Measurements from ENCODE around the gene KCTD21. TPM values are rescaled to one million over a fixed set of nuclear protein-coding genes. Genes with fewer than 3 reads are reported as not detected.
"Not testable (repeated sequence)": the region's sequence is repeated elsewhere in the genome, so short reads cannot be mapped to it uniquely, and the experiment has no call there.

Gene KCTD21
- total RNA-seq, 1 donor from 2014 or later, result 8.4 TPM

DNA sequence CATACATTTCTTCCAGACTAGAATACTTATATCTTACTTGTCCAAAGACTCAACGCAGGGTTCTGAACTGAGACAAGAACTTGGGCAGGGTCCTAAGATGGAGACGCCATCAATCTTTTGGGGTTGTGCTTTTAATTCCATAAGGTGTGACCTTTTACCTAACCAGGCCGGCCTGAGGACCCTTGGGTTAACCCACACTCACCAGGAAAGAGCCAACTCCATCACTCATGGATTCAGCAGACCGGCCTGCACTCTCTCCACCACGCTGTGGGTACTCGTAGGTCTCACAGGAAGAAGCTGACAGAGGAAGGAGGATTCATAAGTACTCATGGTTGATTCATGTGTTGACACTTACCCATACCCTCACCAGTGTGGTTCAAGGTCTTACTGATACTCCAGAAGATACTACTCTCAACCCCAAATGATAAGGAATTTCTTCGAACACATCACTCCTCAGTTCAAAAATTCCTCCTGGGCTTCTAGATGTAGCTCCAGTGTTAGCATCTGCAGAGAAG lies 36.5 kb upstream of the KCTD21 start:
- peaks cover 26% of the 10 kb centered on the region for H3K36me3 Mint-ChIP-seq (ENCODE audit: low read depth)
- H3K4me3 Mint-ChIP-seq, result no peak overlapping the region
- H3K4me1 Mint-ChIP-seq, result no peaks in the 10 kb centered on the region
- DNase-seq (ENCODE audit: low read depth, low spot score), result no peak
- H3K9me3 Mint-ChIP-seq, result no peaks in the 10 kb centered on the region
- no peak for TF ChIP-seq CTCF (conservative IDR thresholded peaks at IDR 0.05)
- H3K27ac Mint-ChIP-seq (ENCODE audit: unreplicated experiment), result peak overlapping the region; percentile 8
- no peaks in the 10 kb centered on the region for H3K27me3 Mint-ChIP-seq (ENCODE audit: low read depth)

GRCh38 chr11:78224506-78224905 lies 36.1 kb upstream of the KCTD21 start:
- no peak for DNase-seq (ENCODE audit: low read depth, low spot score)
- H3K4me1 Mint-ChIP-seq, result no peaks in the 10 kb centered on the region
- H3K9me3 Mint-ChIP-seq, result no peaks in the 10 kb centered on the region
- no peaks in the 10 kb centered on the region for H3K27me3 Mint-ChIP-seq (ENCODE audit: low read depth)
- H3K27ac Mint-ChIP-seq (ENCODE audit: unreplicated experiment), result no peak overlapping the region
- no peak overlapping the region for H3K4me3 Mint-ChIP-seq
- no peak for TF ChIP-seq CTCF (conservative IDR thresholded peaks at IDR 0.05)
- peaks cover 26% of the 10 kb centered on the region for H3K36me3 Mint-ChIP-seq (ENCODE audit: low read depth)

DNA sequence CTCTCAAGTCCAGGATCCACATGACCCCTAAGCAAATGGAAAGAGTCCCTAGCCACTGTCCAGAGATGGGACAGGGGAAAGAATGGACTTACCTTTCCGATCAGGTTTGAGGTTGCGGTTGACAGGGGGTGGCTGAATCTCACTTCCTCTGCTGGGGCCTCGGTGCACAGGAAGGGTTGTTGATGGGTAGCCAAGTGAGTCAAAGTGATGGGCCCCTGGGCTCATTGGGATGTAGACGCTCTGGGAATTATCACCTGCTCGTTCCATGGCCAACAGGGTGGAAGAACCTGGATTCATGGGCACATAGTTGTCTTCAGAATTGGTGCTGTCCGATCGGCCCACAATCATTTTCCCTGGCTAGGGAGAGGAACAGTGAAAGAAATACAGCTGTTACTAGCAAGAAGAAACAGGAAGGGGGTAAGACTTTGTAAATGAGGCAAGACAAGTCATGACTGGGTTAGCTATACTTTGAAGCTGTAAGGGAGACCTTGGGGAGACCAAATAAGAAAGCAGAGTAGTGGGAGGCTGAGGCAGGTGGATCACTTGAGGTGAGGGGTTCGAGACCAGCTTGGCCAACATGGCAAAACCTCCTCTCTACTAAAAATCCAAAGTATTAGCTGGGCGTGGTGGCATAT lies 35.0 kb upstream of the KCTD21 start:
- DNase-seq (ENCODE audit: low read depth, low spot score), result no peak
- Mint-ChIP-seq H3K9me3 (no peaks in the 10 kb centered on the region), H3K4me1 (no peaks in the 10 kb centered on the region), H3K36me3 (ENCODE audit: low read depth) (peaks cover 30% of the 10 kb centered on the region), H3K27ac (ENCODE audit: unreplicated experiment) (no peak overlapping the region), H3K4me3 (no peak overlapping the region), H3K27me3 (ENCODE audit: low read depth) (no peaks in the 10 kb centered on the region)
- no peak for TF ChIP-seq CTCF (conservative IDR thresholded peaks at IDR 0.05)

GRCh38 chr11:78222726-78223125 lies 34.3 kb upstream of the KCTD21 start:
- not testable (repeated sequence) for H3K4me3 Mint-ChIP-seq; H3K4me1 Mint-ChIP-seq; DNase-seq (ENCODE audit: low read depth, low spot score); H3K27me3 Mint-ChIP-seq (ENCODE audit: low read depth); H3K27ac Mint-ChIP-seq (ENCODE audit: unreplicated experiment); H3K9me3 Mint-ChIP-seq
- H3K36me3 Mint-ChIP-seq (ENCODE audit: low read depth), result peaks cover 34% of the 10 kb centered on the region

DNA sequence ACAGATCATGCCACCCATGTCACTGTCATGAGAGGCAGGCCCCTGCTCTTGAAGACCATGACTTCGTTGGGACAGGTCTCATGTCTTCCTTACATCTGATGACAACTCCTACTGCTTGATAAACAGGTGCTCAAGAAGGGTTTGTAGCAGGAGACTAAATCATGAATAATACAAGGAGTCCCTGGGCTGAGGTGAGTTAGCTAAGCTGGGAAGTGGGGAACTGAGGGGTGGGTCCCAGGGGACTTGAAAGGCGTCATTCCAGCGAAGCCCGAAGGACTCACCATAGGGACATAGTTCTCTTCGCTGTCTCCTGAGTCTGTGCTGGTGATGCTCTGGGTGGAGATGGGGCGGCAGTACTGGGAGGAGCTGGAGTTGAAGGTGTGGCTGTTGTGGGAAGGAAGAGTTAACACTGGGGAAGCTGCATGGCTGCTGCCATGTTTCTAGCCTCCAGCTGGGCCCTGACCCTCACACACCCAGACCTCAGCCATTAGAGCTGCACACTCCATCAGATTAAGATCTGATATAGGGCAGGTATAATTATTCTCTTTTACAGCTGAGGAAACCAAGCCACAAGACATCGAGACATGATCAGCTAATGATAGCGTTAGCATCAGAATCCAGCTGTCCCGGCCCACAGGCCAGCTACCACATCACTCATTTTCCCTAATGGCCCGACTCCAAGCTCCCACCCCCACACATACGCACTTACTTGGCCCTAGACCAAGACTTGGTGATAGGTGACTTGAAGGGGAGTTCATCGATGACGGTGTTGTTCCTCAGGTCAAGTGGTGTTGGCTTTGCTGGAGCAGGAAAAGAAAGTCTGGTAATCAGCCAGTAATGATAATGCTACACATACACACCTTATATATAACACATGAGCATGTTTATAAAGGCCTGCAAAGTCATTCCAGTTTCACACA lies 33.2 kb upstream of the KCTD21 start:
- TF ChIP-seq CTCF (conservative IDR thresholded peaks at IDR 0.05), result no peak
- Mint-ChIP-seq H3K4me1 (no peaks in the 10 kb centered on the region), H3K4me3 (no peak overlapping the region), H3K27me3 (ENCODE audit: low read depth) (no peaks in the 10 kb centered on the region), H3K27ac (ENCODE audit: unreplicated experiment) (peak overlapping the region; percentile 71), H3K9me3 (no peaks in the 10 kb centered on the region), H3K36me3 (ENCODE audit: low read depth) (peaks cover 40% of the 10 kb centered on the region)
- no peak for DNase-seq (ENCODE audit: low read depth, low spot score)
